Body of pancreas (tissue), 4 donors: ENCODE data around the gene PDCD1. TPM values are rescaled to one million over a fixed set of nuclear protein-coding genes. Genes with fewer than 3 reads are reported as not detected.

Experiments used
- ATAC-seq: fragments of 150-250 bp; one replicate; pipeline ENCODE4 v1.9.1; 2016
- DNase-seq, 4 donors: peaks; one replicate each; pipeline ENCODE4 v3.0.0-alpha.2; 2019
- H3K27ac ChIP-seq, 4 donors: fragments of 200-600 bp; sonication (generic); 1 replicate in 3 of 4; 2 replicates in 1 of 4; pipeline versions ENCODE4 v1.5.1 to v1.6.1; 2016 to 2019; ENCODE audit warnings: mild to moderate bottlenecking in 1 of 4, mixed read lengths in 1 of 4, moderate library complexity in 1 of 4
- H3K27me3 ChIP-seq, 2 donors: fragments of 200-600 bp; sonication (generic); one replicate each; pipeline ENCODE4 v1.6.0; 2016; ENCODE audit warnings: mild to moderate bottlenecking in 1 of 2
- H3K36me3 ChIP-seq, 2 donors: fragments of 200-600 bp; sonication (generic); replicated peaks in 1 of 2; 2 replicates each; pipeline ENCODE4 v1.5.1; 2016; ENCODE audit warnings: low read depth in 2 of 2; ENCODE audit not compliant: insufficient read depth in 1 of 2
- H3K4me1 ChIP-seq: fragments of 200-600 bp; sonication (generic); one replicate; pipeline ENCODE4 v1.6.0; 2016
- H3K4me3 ChIP-seq, 2 donors: fragments of 200-600 bp; sonication (generic); 1 replicate in 1 of 2; 2 replicates in 1 of 2; pipeline ENCODE4 v1.5.1; 2016 to 2019
- H3K9me3 ChIP-seq, 3 donors: fragments of 200-600 bp; sonication (generic); 1 replicate in 2 of 3; 2 replicates in 1 of 3; pipeline ENCODE4 v1.5.1; 2016
- CTCF ChIP-seq, 7 experiments: fragments of 450-650 bp in 4 of 7; fragments of 200-600 bp in 3 of 7; sonication (generic) in 3 of 7; IDR thresholded peaks; one replicate each; pipeline ENCODE4 v1.5.1; 2016 to 2019; ENCODE audit warnings: antibody characterized with exemption in 7 of 7
- POLR2A ChIP-seq, 3 donors: fragments of 450-650 bp; IDR thresholded peaks; one replicate each; pipeline ENCODE4 v1.6.1; 2016; ENCODE audit warnings: antibody characterized with exemption in 3 of 3, mild to moderate bottlenecking in 2 of 3
- WGBS, 2 donors: methylation state at CpG; one replicate each; pipeline ENCODE4 v1.1.5; 2017; 5-methylcytosine and 5-hydroxymethylcytosine counted together
- intact Hi-C: fragments of 100-400 bp; cut with DNase I; formaldehyde crosslinking; loops from one replicate; pipeline ENCODE4 v1.15.1; 2023
- total RNA-seq, 2 donors: library from RNA; depleted of rRNA; stranded (reverse); fragments of >200 nt; gene quantifications; one replicate each; pipeline ENCODE4 v1.1.0, GENCODE V29; 2016

PDCD1 gene
- total RNA-seq, 2 donors from 2014 or later: 0.99 to 1.3 TPM

GRCh38 chr2:241815477-241816430 is 42.9 kb downstream of the PDCD1 start:
- WGBS, 2 donors: 75 to 77% methylated on average over 38 to 48 of the region's 48 CpGs
- Histone ChIP-seq H3K4me3 (no peak overlapping the region), H3K36me3 (no peaks in the 10 kb centered on the region), H3K27ac (no peak overlapping the region), H3K4me1 (peaks cover 6% of the 10 kb centered on the region), H3K9me3 (no peaks in the 10 kb centered on the region), H3K27me3 (no peaks in the 10 kb centered on the region)
- DNase-seq: no peak
- no peak for TF ChIP-seq POLR2A (IDR thresholded peaks at IDR 0.05)
- no peak for TF ChIP-seq CTCF (IDR thresholded peaks at IDR 0.05)
- intact Hi-C loops: no loop called here
- no peak for ATAC-seq

GRCh38 chr2:241814643-241815476 is 43.8 kb downstream of the PDCD1 start:
- no peak for ATAC-seq
- no peak for TF ChIP-seq POLR2A (IDR thresholded peaks at IDR 0.05)
- no peak for TF ChIP-seq CTCF (IDR thresholded peaks at IDR 0.05)

GRCh38 chr2:241814393-241814642 is 44.4 kb downstream of the PDCD1 start:
- DNase-seq: no peak
- intact Hi-C loops: no loop called here
- no peak overlapping the region for H3K27ac ChIP-seq
- TF ChIP-seq CTCF (IDR thresholded peaks at IDR 0.05) (no peak), POLR2A (IDR thresholded peaks at IDR 0.05) (no peak)
- no peaks in the 10 kb centered on the region for H3K9me3 ChIP-seq
- H3K4me1 ChIP-seq: peaks cover 6% of the 10 kb centered on the region
- no peaks in the 10 kb centered on the region for H3K36me3 ChIP-seq
- H3K4me3 ChIP-seq: no peak overlapping the region
- 73 to 82% methylated on average over 3 to 13 of the region's 17 CpGs for WGBS, 2 donors
- no peak for ATAC-seq
- H3K27me3 ChIP-seq: no peaks in the 10 kb centered on the region

More at GRCh38 chr2:241814643-241815476, 43.8 kb downstream of the PDCD1 start:
- no peak for DNase-seq
- WGBS, 2 donors: 49 to 74% methylated on average over 8 to 37 of the region's 52 CpGs
- no peak overlapping the region for H3K4me3 ChIP-seq
- intact Hi-C loops: no loop called here
- no peaks in the 10 kb centered on the region for H3K36me3 ChIP-seq
- no peak overlapping the region for H3K27ac ChIP-seq
- H3K27me3 ChIP-seq: no peaks in the 10 kb centered on the region
- peaks cover 6% of the 10 kb centered on the region for H3K4me1 ChIP-seq
- no peaks in the 10 kb centered on the region for H3K9me3 ChIP-seq

- no peaks in the 10 kb centered on the region for H3K9me3 ChIP-seq
- no peak for ATAC-seq
Measured at GRCh38 chr2:241813644-241814392, 44.9 kb downstream of the PDCD1 start.

More at GRCh38 chr2:241813644-241814392, 44.9 kb downstream of the PDCD1 start:
- intact Hi-C loops: no loop called here
- no peak overlapping the region for H3K4me3 ChIP-seq
- no peak for DNase-seq
- WGBS, 2 donors: 49 to 51% methylated on average over 12 to 20 of the region's 20 CpGs
- H3K27ac ChIP-seq: no peak overlapping the region
- H3K4me1 ChIP-seq: peaks cover 4% of the 10 kb centered on the region
- H3K27me3 ChIP-seq: no peaks in the 10 kb centered on the region
- TF ChIP-seq POLR2A (IDR thresholded peaks at IDR 0.05) (no peak), CTCF (IDR thresholded peaks at IDR 0.05) (no peak)
- H3K36me3 ChIP-seq: no peaks in the 10 kb centered on the region
